Keratinocyte (primary cell): ENCODE measurements around the gene PCK2.

Experiments
- EZH2 ChIP-seq: IDR thresholded peaks from one replicate; pipeline ENCODE4 v1.6.1; 2012; ENCODE audit warnings: inconsistent platforms, mild to moderate bottlenecking, low read length, moderate library complexity
- TF ChIP-seq, protein P1 (sequence below), 3 experiments: IDR thresholded peaks in 1 of 3; conservative IDR thresholded peaks in 1 of 3; optimal IDR thresholded peaks in 1 of 3; 2 replicates in 2 of 3; 3 replicates in 1 of 3; pipeline versions ENCODE3 to v1.5.1; 2011; ENCODE audit warnings: low read length in 3 of 3, mild to moderate bottlenecking in 3 of 3, moderate library complexity in 2 of 3, control low read depth in 1 of 3, inconsistent platforms in 1 of 3; ENCODE audit not compliant: insufficient read depth in 2 of 3; ENCODE audit errors: extremely low read depth in 1 of 3

DNA sequence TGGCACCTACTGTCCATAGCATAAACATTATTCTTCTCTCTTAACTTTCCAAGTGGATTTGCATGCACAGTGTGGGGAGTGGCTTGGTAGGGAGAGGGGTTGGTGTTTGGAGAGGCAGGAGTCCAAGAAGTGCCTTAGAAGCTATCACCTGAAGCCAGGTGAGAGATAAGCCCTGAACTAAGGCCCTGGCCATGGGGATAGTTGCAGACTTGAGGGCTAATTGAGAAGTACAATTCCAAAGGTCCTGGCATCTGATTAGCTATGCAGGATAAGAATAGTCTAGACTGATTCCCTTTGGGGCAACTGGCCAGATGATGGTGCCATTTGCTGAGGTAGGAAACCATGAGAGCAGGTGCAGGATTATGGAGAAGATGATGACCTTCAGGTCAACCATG is 2.0 kb upstream of the PCK2 start:
- TF ChIP-seq, protein P1, sequence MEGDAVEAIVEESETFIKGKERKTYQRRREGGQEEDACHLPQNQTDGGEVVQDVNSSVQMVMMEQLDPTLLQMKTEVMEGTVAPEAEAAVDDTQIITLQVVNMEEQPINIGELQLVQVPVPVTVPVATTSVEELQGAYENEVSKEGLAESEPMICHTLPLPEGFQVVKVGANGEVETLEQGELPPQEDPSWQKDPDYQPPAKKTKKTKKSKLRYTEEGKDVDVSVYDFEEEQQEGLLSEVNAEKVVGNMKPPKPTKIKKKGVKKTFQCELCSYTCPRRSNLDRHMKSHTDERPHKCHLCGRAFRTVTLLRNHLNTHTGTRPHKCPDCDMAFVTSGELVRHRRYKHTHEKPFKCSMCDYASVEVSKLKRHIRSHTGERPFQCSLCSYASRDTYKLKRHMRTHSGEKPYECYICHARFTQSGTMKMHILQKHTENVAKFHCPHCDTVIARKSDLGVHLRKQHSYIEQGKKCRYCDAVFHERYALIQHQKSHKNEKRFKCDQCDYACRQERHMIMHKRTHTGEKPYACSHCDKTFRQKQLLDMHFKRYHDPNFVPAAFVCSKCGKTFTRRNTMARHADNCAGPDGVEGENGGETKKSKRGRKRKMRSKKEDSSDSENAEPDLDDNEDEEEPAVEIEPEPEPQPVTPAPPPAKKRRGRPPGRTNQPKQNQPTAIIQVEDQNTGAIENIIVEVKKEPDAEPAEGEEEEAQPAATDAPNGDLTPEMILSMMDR (optimal IDR thresholded peaks at IDR 0.05 in 1 of 3, IDR thresholded peaks at IDR 0.05 in 1 of 3, conservative IDR thresholded peaks at IDR 0.05 in 1 of 3; ENCODE audit: extremely low read depth in 1 of 3, insufficient read depth in 2 of 3, low read length in 3 of 3): no peak
- no peak for TF ChIP-seq EZH2
